DND-41 (cell line): ENCODE results near the gene MYO5A.

Experiments
- ATAC-seq: fragments of 200-7000 bp; cut with Tn5 transposase; 3 replicates; pipeline ENCODE4 v1.9.1; 2021; ENCODE audit warnings: low read depth; ENCODE audit not compliant: insufficient read depth
- DNase-seq: peaks from one replicate; pipeline ENCODE4 v3.0.0-alpha.2; 2020
- H2AFZ ChIP-seq: 2 replicates; pipeline ENCODE4 v1.6.0; 2012; ENCODE audit warnings: low read depth, low read length
- H3K27ac ChIP-seq: 2 replicates; pipeline ENCODE4 v1.5.1; 2012; ENCODE audit warnings: low read length, inconsistent platforms
- H3K27me3 ChIP-seq: fragments of 200-600 bp; sonication (generic); 2 replicates; pipeline ENCODE4 v1.6.0; 2012; ENCODE audit warnings: low read length, mild to moderate bottlenecking, inconsistent platforms; ENCODE audit not compliant: insufficient read depth, poor library complexity
- H3K36me3 ChIP-seq: 2 replicates; pipeline ENCODE4 v1.5.1; 2012; ENCODE audit warnings: low read length, inconsistent platforms; ENCODE audit not compliant: insufficient read depth
- H3K4me1 ChIP-seq: 2 replicates; pipeline ENCODE4 v1.5.1; 2012; ENCODE audit warnings: mild to moderate bottlenecking, low read length; ENCODE audit not compliant: insufficient read depth
- H3K4me2 ChIP-seq: 2 replicates; pipeline ENCODE4 v1.6.0; 2012; ENCODE audit warnings: mild to moderate bottlenecking, moderate library complexity, low read length, inconsistent platforms; ENCODE audit not compliant: insufficient read depth
- H3K4me3 ChIP-seq, 2 experiments: fragments of 200-600 bp in 1 of 2; shearing (Covaris generic) in 1 of 2; 2 replicates each; pipeline ENCODE4 v1.5.1; 2012 to 2016; ENCODE audit warnings: inconsistent platforms in 2 of 2, low read length in 2 of 2, mild to moderate bottlenecking in 2 of 2, low read depth in 1 of 2, moderate library complexity in 1 of 2
- H3K79me2 ChIP-seq: 2 replicates; pipeline ENCODE4 v1.6.0; 2012; ENCODE audit warnings: low read length, inconsistent platforms; ENCODE audit not compliant: insufficient read depth
- H3K9ac ChIP-seq: 2 replicates; pipeline ENCODE4 v1.6.0; 2012; ENCODE audit warnings: low read depth, mild to moderate bottlenecking, inconsistent platforms, low read length, moderate library complexity
- H3K9me3 ChIP-seq: 2 replicates; pipeline ENCODE4 v1.5.1; 2012; ENCODE audit warnings: low read length, moderate library complexity, mild to moderate bottlenecking, inconsistent platforms; ENCODE audit not compliant: insufficient read depth, severe bottlenecking
- H4K20me1 ChIP-seq: 2 replicates; pipeline ENCODE4 v1.6.0; 2012; ENCODE audit warnings: low read length; ENCODE audit not compliant: insufficient read depth
- CTCF ChIP-seq: IDR thresholded peaks from 2 replicates; pipeline ENCODE4 v1.5.1; 2012; ENCODE audit warnings: borderline replicate concordance, low read length, moderate library complexity, mild to moderate bottlenecking; ENCODE audit not compliant: poor library complexity, severe bottlenecking; ENCODE audit errors: extremely low read depth
- EZH2 ChIP-seq: IDR thresholded peaks from 3 replicates; pipeline ENCODE4 v1.6.1; 2012; ENCODE audit warnings: borderline replicate concordance, low read depth, mild to moderate bottlenecking, moderate library complexity, low read length, inconsistent platforms; ENCODE audit not compliant: severe bottlenecking

MYO5A gene

DNA sequence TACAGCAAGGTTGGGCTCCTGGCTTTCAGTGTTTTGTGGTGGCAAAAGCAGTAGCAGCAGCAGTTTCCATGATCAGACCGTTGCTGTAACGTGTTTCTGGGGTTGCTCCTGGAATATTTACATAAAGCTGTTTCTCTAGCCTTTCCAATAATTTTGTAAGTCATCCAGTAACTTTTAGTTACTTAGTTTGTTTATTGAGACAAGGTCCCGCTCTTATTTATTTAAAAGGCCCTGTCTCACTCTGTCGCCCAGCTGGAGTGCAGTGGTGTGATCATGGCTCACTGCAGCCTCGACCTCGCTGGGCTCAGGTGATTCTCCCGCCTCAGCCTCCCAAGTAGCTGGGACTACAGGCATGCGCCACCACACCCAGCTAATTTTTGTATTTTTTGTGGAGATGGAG, 8.8 kb upstream of the MYO5A start:
- no peak for ATAC-seq
- Histone ChIP-seq H3K4me1 (no peaks in the 10 kb centered on the region; the same call in 1 of the 2 replicates), H3K9me3 (no peaks in the 10 kb centered on the region), H3K27me3 (no peaks in the 10 kb centered on the region), H3K4me3 (no peak overlapping the region), H4K20me1 (no peaks in the 10 kb centered on the region), H3K4me2 (no peak overlapping the region), H3K79me2 (no peaks in the 10 kb centered on the region), H2AFZ (no peak overlapping the region), H3K36me3 (no peaks in the 10 kb centered on the region), H3K27ac (no peak overlapping the region), H3K9ac (no peak overlapping the region)
- TF ChIP-seq CTCF: no peak
- no peak for DNase-seq

GRCh38 chr15:52532427-52532826, 3.7 kb upstream of the MYO5A start:
- Histone ChIP-seq H3K27me3 (no peaks in the 10 kb centered on the region), H3K27ac (no peak overlapping the region), H3K9me3 (no peaks in the 10 kb centered on the region), H3K36me3 (no peaks in the 10 kb centered on the region), H3K79me2 (0 out of 2 replicates have a peak, but pooled peaks cover 6% of the 10 kb centered on the region), H3K4me3 (no peak overlapping the region), H3K4me2 (no peak overlapping the region), H3K4me1 (peaks cover 18% of the 10 kb centered on the region), H3K9ac (no peak overlapping the region), H2AFZ (no peak overlapping the region), H4K20me1 (0 out of 2 replicates have a peak, but pooled peaks cover 2% of the 10 kb centered on the region)
- no peak for DNase-seq
- no peak for ATAC-seq
- TF ChIP-seq CTCF (no peak), EZH2 (no peak)

DNA sequence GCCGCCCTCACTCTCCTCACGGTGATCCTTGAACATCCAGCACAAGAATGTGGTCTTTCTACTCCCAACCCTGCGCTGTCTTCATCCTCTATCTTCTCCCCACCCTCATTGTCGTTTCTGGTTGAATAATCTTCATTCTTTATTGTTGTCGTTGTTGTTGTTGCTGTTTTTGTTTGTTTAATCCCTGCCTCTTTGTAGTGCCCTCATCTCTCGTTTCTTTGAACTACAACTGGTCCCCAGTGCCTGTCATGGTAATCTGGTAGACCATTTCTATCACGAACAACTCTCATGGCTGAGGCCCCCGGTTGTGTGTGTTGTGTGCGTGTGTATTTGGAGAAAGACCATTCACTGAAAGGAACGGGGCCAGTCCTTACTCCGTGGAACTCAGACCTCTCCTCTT, 1.3 kb upstream of the MYO5A start:
- Histone ChIP-seq H3K4me3 (peak overlapping the region in 1 of 2 experiments; percentile 75; a peak in 1 of 4 replicates), H3K27ac (no peak overlapping the region), H3K79me2 (peaks cover 13% of the 10 kb centered on the region; the same call in 1 of the 2 replicates), H3K9me3 (no peaks in the 10 kb centered on the region), H3K4me1 (peaks cover 25% of the 10 kb centered on the region), H3K4me2 (peak overlapping the region; percentile 79), H4K20me1 (peaks cover 4% of the 10 kb centered on the region; the same call in 1 of the 2 replicates), H3K27me3 (no peaks in the 10 kb centered on the region), H3K9ac (no peak overlapping the region), H2AFZ (peak overlapping the region; percentile 91; the same call in 1 of the 2 replicates), H3K36me3 (no peaks in the 10 kb centered on the region)
- no peak for DNase-seq
- ATAC-seq: no peak
- TF ChIP-seq CTCF (no peak), EZH2 (no peak)
